Caco-2 (cell line): Measurements from ENCODE around the gene CNGA4. TPM values are rescaled to one million over a fixed set of nuclear protein-coding genes. Genes with fewer than 3 reads are reported as not detected.

Experiments
- BruUV-seq: library from RNA; stranded (reverse); fragments of 400-500 nt; replicated peaks from 2 replicates; lab custom pipeline; 2021; lab: Mats Ljungman, UMichigan
- CTCF ChIA-PET: fragments of 300-600 bp; sonication (Branson Sonifier 250); formaldehyde crosslinking; loops from one replicate; lab custom pipeline; 2022; ENCODE audit warnings: antibody characterized with exemption; lab: Charles Lee
- POLR2A ChIA-PET: fragments of 300-600 bp; sonication (Branson Sonifier 250); formaldehyde crosslinking; loops from one replicate; lab custom pipeline; 2022; ENCODE audit warnings: antibody characterized with exemption; lab: Charles Lee
- DNase-seq, 2 experiments: peaks; one replicate each; pipeline versions ENCODE4 v3.0.0 to v3.0.0-alpha.2; 2020 to 2022
- H3K27me3 ChIP-seq: replicated peaks from 2 replicates; pipeline ENCODE4 v1.6.0; 2011; ENCODE audit warnings: low read length; ENCODE audit not compliant: control insufficient read depth, insufficient read depth
- H3K36me3 ChIP-seq: 2 replicates; pipeline ENCODE4 v1.5.1; 2011; ENCODE audit warnings: low read length; ENCODE audit not compliant: control insufficient read depth, insufficient read depth
- H3K4me1 ChIP-seq: fragments of 250-450 bp; sonication (Bioruptor Pico); 2 replicates; pipeline ENCODE4 v1.5.1; 2020; ENCODE audit warnings: mild to moderate bottlenecking
- H3K4me3 ChIP-seq: 2 replicates; pipeline ENCODE4 v1.5.1; 2011; ENCODE audit warnings: low read depth, mild to moderate bottlenecking, control low read depth, low read length
- H3K9me3 ChIP-seq: fragments of 250-450 bp; sonication (Bioruptor Pico); 2 replicates; pipeline ENCODE4 v1.5.1; 2020; ENCODE audit warnings: mild to moderate bottlenecking, moderate library complexity
- H3K27ac Mint-ChIP-seq: one replicate; pipeline ENCODE4 v1.8.0; 2022; ENCODE audit warnings: mixed read lengths; ENCODE audit not compliant: unreplicated experiment
- H3K27me3 Mint-ChIP-seq: one replicate; pipeline ENCODE4 v1.8.0; 2022; ENCODE audit warnings: mixed read lengths; ENCODE audit not compliant: insufficient read depth, unreplicated experiment
- H3K36me3 Mint-ChIP-seq: one replicate; pipeline ENCODE4 v1.8.0; 2022; ENCODE audit warnings: mild to moderate bottlenecking, mixed read lengths; ENCODE audit not compliant: insufficient read depth, unreplicated experiment
- H3K4me1 Mint-ChIP-seq: one replicate; pipeline ENCODE4 v1.8.0; 2022; ENCODE audit warnings: low read depth, mixed read lengths; ENCODE audit not compliant: unreplicated experiment
- H3K4me3 Mint-ChIP-seq: one replicate; pipeline ENCODE4 v1.8.0; 2022; ENCODE audit warnings: mild to moderate bottlenecking, moderate library complexity, mixed read lengths; ENCODE audit not compliant: unreplicated experiment
- H3K9me3 Mint-ChIP-seq: one replicate; pipeline ENCODE4 v1.8.0; 2022; ENCODE audit warnings: mixed read lengths; ENCODE audit not compliant: unreplicated experiment
- CTCF ChIP-seq, 2 experiments: fragments of 200-600 bp in 1 of 2; IDR thresholded peaks; 1 replicate in 1 of 2; 2 replicates in 1 of 2; pipeline versions ENCODE4 v1.5.1 to v1.8.0; 2011 to 2022; ENCODE audit warnings: antibody characterized with exemption in 1 of 2, control low read depth in 1 of 2, inconsistent platforms in 1 of 2, low read depth in 1 of 2, low read length in 1 of 2, mild to moderate bottlenecking in 1 of 2, moderate library complexity in 1 of 2; ENCODE audit not compliant: insufficient read depth in 1 of 2, severe bottlenecking in 1 of 2, unreplicated experiment in 1 of 2
- intact Hi-C: fragments of 100-400 bp; cut with micrococcal nuclease; formaldehyde crosslinking; loops from one replicate; pipeline ENCODE4 v1.10.0; 2022; ENCODE audit not compliant: unreplicated experiment
- total RNA-seq: library from RNA; stranded (reverse); gene quantifications from 2 replicates; pipeline ENCODE4 v1.2.3, GENCODE V29; 2022

Gene CNGA4
- total RNA-seq, 1 experiment from 2014 or later: not detected

- no peaks in the 10 kb centered on the region for H3K9me3 ChIP-seq
- intact Hi-C loops: no loop called here
- Mint-ChIP-seq H3K27ac (no peak overlapping the region), H3K4me3 (no peak overlapping the region), H3K4me1 (no peaks in the 10 kb centered on the region), H3K36me3 (no peaks in the 10 kb centered on the region), H3K9me3 (no peaks in the 10 kb centered on the region), H3K27me3 (no peaks in the 10 kb centered on the region)
- no peak for DNase-seq
- no peak for TF ChIP-seq CTCF (IDR thresholded peaks at IDR 0.05; ENCODE audit: insufficient read depth in 1 of 2, low read depth in 1 of 2, low read length in 1 of 2, severe bottlenecking in 1 of 2, unreplicated experiment in 1 of 2)
- CTCF ChIA-PET: no interaction called here
- BruUV-seq: no TSS peak
- H3K4me3 ChIP-seq: no peak overlapping the region
- peaks cover 5% of the 10 kb centered on the region; the same call in 1 of the 2 replicates for H3K36me3 ChIP-seq
- H3K4me1 ChIP-seq: no peaks in the 10 kb centered on the region
- no peaks in the 10 kb centered on the region for H3K27me3 ChIP-seq
- POLR2A ChIA-PET: no interaction called here
These were observed 35.6 kb upstream of the CNGA4 start for GRCh38 chr11:6203327-6203726.

- no peak overlapping the region for H3K4me3 ChIP-seq
- no peaks in the 10 kb centered on the region for H3K9me3 ChIP-seq
- no peak for DNase-seq
- Mint-ChIP-seq H3K9me3 (no peaks in the 10 kb centered on the region), H3K4me1 (peaks cover 5% of the 10 kb centered on the region), H3K4me3 (no peak overlapping the region), H3K27ac (no peak overlapping the region), H3K36me3 (peaks cover 9% of the 10 kb centered on the region), H3K27me3 (no peaks in the 10 kb centered on the region)
- ChIA-PET CTCF (no interaction called here), POLR2A (no interaction called here)
- no peaks in the 10 kb centered on the region for H3K27me3 ChIP-seq
- no TSS peak for BruUV-seq
- no peaks in the 10 kb centered on the region for H3K4me1 ChIP-seq
- peaks cover 5% of the 10 kb centered on the region; the same call in 1 of the 2 replicates for H3K36me3 ChIP-seq
- no peak for TF ChIP-seq CTCF (IDR thresholded peaks at IDR 0.05; ENCODE audit: insufficient read depth in 1 of 2, low read depth in 1 of 2, low read length in 1 of 2, severe bottlenecking in 1 of 2, unreplicated experiment in 1 of 2)
- intact Hi-C loops: no loop called here
These were observed 34.2 kb upstream of the CNGA4 start for GRCh38 chr11:6204706-6205105.

GRCh38 chr11:6205366-6205765 is 33.5 kb upstream of the CNGA4 start, which contains the start of gene C11orf42:
C11orf42 (plus strand) TSS chr11:6205557; CDS start chr11:6205616, 59 bp downstream.
- Histone ChIP-seq H3K9me3 (no peaks in the 10 kb centered on the region), H3K4me1 (no peaks in the 10 kb centered on the region), H3K4me3 (no peak within 1 kb of the TSS), H3K27me3 (no peaks in the 10 kb centered on the region), H3K36me3 (peaks cover 7% of the 10 kb centered on the region; the same call in 1 of the 2 replicates)
- CTCF ChIA-PET: no interaction called here
- no peak for DNase-seq
- Mint-ChIP-seq H3K4me1 (peaks cover 5% of the 10 kb centered on the region), H3K9me3 (no peaks in the 10 kb centered on the region), H3K36me3 (peaks cover 9% of the 10 kb centered on the region), H3K27ac (no peak within 1 kb of the TSS), H3K27me3 (no peaks in the 10 kb centered on the region), H3K4me3 (no peak within 1 kb of the TSS)
- intact Hi-C loops: no loop called here
- no TSS peak for BruUV-seq
- no peak for TF ChIP-seq CTCF (IDR thresholded peaks at IDR 0.05; ENCODE audit: insufficient read depth in 1 of 2, low read depth in 1 of 2, low read length in 1 of 2, severe bottlenecking in 1 of 2, unreplicated experiment in 1 of 2)
- POLR2A ChIA-PET: no interaction called here
